ENCODE measurements around the gene TRPV4. TPM values are rescaled to one million over a fixed set of nuclear protein-coding genes. Genes with fewer than 3 reads are reported as not detected.

TRPV4 gene
- polyA plus RNA-seq, 1 of the 3 experiments (the other 2 are of a cell fraction) = 5.2 TPM

DNA sequence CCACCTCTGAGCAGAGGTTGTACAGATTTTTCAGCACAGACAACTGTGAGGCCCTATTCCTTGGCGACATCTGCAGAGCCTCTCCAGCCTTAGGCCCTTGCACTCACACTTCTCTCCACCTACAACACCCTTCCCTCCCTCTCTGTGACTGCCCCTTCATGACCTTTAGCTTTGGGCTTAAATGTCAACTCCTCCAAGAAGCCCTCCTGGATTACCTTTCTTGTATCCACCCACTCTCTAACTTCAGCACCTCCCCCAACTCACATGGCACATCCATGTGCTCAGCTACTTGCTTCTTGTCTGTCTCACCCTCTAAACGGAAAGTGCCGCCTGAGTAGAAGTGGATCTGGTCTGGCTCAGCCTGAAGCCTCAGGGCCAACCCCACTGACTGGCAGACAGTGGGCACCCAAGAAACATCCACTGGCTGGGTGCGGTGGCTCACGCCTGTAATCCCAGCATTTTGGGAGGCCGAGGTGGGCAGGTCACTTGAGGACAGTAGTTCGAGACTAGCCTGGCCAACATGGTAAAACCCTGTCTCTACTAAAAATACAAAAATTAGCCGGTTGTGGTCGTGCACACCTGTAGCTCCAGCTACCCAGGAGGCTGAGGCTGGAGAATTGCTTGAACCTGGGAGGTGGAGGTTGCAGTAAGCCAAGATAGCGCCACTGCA is 22.1 kb downstream of the TRPV4 start:
- POLR2A ChIA-PET = no interaction called here
- H3K79me2 ChIP-seq (ENCODE audit: insufficient read depth) = no peaks in the 10 kb centered on the region
- TF ChIP-seq EZH2phosphoT487 (IDR thresholded peaks at IDR 0.05; ENCODE audit: borderline replicate concordance, low read depth) = no peak
- TF ChIP-seq MAX (IDR thresholded peaks at IDR 0.05; ENCODE audit: low read depth) = no peak
- TF ChIP-seq MXI1 (IDR thresholded peaks at IDR 0.05; ENCODE audit: low read depth, low read length) = no peak
- no peak for TF ChIP-seq REST (IDR thresholded peaks at IDR 0.05; ENCODE audit: low read depth, low read length)
- TF ChIP-seq FOXM1 (IDR thresholded peaks at IDR 0.05; ENCODE audit: low read depth) = no peak
- TF ChIP-seq MEF2A (IDR thresholded peaks at IDR 0.05; ENCODE audit: borderline replicate concordance, low read depth) = no peak
- no peak for TF ChIP-seq TCF12 (IDR thresholded peaks at IDR 0.05)
- TF ChIP-seq SMC3 (IDR thresholded peaks at IDR 0.05; ENCODE audit: low read depth, low read length) = no peak
- TF ChIP-seq RCOR1 (IDR thresholded peaks at IDR 0.05; ENCODE audit: low read length) = no peak
- TF ChIP-seq RFX5 (IDR thresholded peaks at IDR 0.05; ENCODE audit: low read length) = no peak
- no peak for TF ChIP-seq TAF1 (IDR thresholded peaks at IDR 0.05; ENCODE audit: borderline replicate concordance, low read depth, low read length)
- TF ChIP-seq, protein P1, sequence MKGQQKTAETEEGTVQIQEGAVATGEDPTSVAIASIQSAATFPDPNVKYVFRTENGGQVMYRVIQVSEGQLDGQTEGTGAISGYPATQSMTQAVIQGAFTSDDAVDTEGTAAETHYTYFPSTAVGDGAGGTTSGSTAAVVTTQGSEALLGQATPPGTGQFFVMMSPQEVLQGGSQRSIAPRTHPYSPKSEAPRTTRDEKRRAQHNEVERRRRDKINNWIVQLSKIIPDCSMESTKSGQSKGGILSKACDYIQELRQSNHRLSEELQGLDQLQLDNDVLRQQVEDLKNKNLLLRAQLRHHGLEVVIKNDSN (IDR thresholded peaks at IDR 0.05; ENCODE audit: borderline replicate concordance, low read depth) = no peak
- no peak for TF ChIP-seq ZBTB33 (IDR thresholded peaks at IDR 0.05; ENCODE audit: borderline replicate concordance, low read depth)
- no peak for TF ChIP-seq EP300 (IDR thresholded peaks at IDR 0.05; ENCODE audit: borderline replicate concordance in 1 of 2, low read depth in 1 of 2, low read length in 1 of 2)
- WGBS (ENCODE audit: low lambda C conversion rate) = 86% methylated on average over 9 of the region's 10 CpGs
- no peaks in the 10 kb centered on the region for H4K20me1 ChIP-seq (ENCODE audit: insufficient read depth)
- no peaks in the 10 kb centered on the region for H3F3A ChIP-seq (replicated peaks; ENCODE audit: insufficient read depth)
- no peaks in the 10 kb centered on the region for H3K9me2 ChIP-seq
- CTCF ChIA-PET = interaction anchor here (1.0 to 2.0 kb wide), 5 partner anchors 10 to 42 kb away, joined by 3 to 8 read pairs (median 5); no protein-coding TSS in a partner anchor
- no peak overlapping the region for H3K4me3 ChIP-seq (ENCODE audit: low read depth in 2 of 2, low read length in 1 of 2)
- no peaks in the 10 kb centered on the region for H3K9me3 ChIP-seq
- no peak overlapping the region for H2AFZ ChIP-seq (ENCODE audit: low read depth)
- DNase-seq = no peak
- H3K4me1 ChIP-seq (ENCODE audit: control insufficient read depth in 1 of 2, insufficient read depth in 2 of 2, low read depth in 1 of 2, low read length in 1 of 2) = no peaks in the 10 kb centered on the region
- no peak overlapping the region for H3K4me2 ChIP-seq
- peaks cover 0 to 8% of the 10 kb centered on the region in 2 experiments for H3K36me3 ChIP-seq (replicated peaks in 1 of 2; ENCODE audit: control insufficient read depth in 1 of 2, insufficient read depth in 2 of 2, low read length in 1 of 2)
- no peak overlapping the region for H3K9ac ChIP-seq
- H3K27me3 ChIP-seq (ENCODE audit: insufficient read depth) = no peaks in the 10 kb centered on the region
- no peak overlapping the region for H3K27ac ChIP-seq (ENCODE audit: low read depth in 2 of 2, low read length in 1 of 2)
